IMR-90 (cell line): ENCODE results near the gene NPHP4. TPM values are rescaled to one million over a fixed set of nuclear protein-coding genes. Genes with fewer than 3 reads are reported as not detected.

Source experiments
- ATAC-seq: fragments of 200-7000 bp; cut with Tn5 transposase; 2 replicates; pipeline ENCODE4 v1.9.1; 2020; ENCODE audit warnings: low read depth, mild to moderate bottlenecking, moderate library complexity
- BruUV-seq: library from RNA; stranded (reverse); fragments of 400-500 nt; replicated peaks from 2 replicates; lab custom pipeline; 2021; lab: Mats Ljungman, UMichigan
- CTCF ChIA-PET: fragments of 300-600 bp; formaldehyde crosslinking; extraction: SDS; loops from one replicate; lab custom pipeline; 2021; ENCODE audit warnings: antibody characterized with exemption; lab: Yijun Ruan, JAX
- POLR2A ChIA-PET: fragments of 300-600 bp; sonication (Branson Sonifier 250); formaldehyde crosslinking; loops from one replicate; lab custom pipeline; 2022; ENCODE audit warnings: antibody characterized with exemption; ENCODE audit not compliant: unreplicated experiment; lab: Charles Lee
- DNase-seq: peaks from one replicate; pipeline ENCODE4 v3.0.0; 2013
- H2AFZ ChIP-seq: replicated peaks from 2 replicates; pipeline ENCODE3; 2013; ENCODE audit warnings: low read length, mild to moderate bottlenecking; ENCODE audit not compliant: poor library complexity
- H2AK5ac ChIP-seq: 2 replicates; pipeline ENCODE4 v1.6.1; 2013; ENCODE audit warnings: low read depth, low read length, inconsistent platforms
- H2AK9ac ChIP-seq: replicated peaks from 2 replicates; pipeline ENCODE3; 2013; ENCODE audit warnings: mild to moderate bottlenecking, low read depth, low read length, moderate library complexity; ENCODE audit not compliant: poor library complexity
- H2BK120ac ChIP-seq: 2 replicates; pipeline ENCODE4 v1.6.1; 2013; ENCODE audit warnings: low read depth, low read length, inconsistent platforms
- H2BK15ac ChIP-seq: 3 replicates; pipeline ENCODE4 v1.6.1; 2013; ENCODE audit warnings: low read depth, low read length, inconsistent platforms
- H2BK20ac ChIP-seq: 2 replicates; pipeline ENCODE4 v1.6.1; 2013; ENCODE audit warnings: low read depth, mild to moderate bottlenecking, inconsistent platforms, low read length, moderate library complexity
- H2BK5ac ChIP-seq: 2 replicates; pipeline ENCODE4 v1.6.1; 2013; ENCODE audit warnings: mild to moderate bottlenecking, low read depth, low read length, inconsistent platforms; ENCODE audit not compliant: poor library complexity, severe bottlenecking
- H3K14ac ChIP-seq: replicated peaks from 2 replicates; pipeline ENCODE4 v1.6.1; 2013; ENCODE audit warnings: low read depth, low read length, inconsistent platforms
- H3K18ac ChIP-seq: 2 replicates; pipeline ENCODE4 v1.6.1; 2013; ENCODE audit warnings: low read depth, low read length, control low read depth
- H3K23ac ChIP-seq: 2 replicates; pipeline ENCODE4 v1.6.1; 2013; ENCODE audit warnings: low read depth, low read length, inconsistent platforms
- H3K27ac ChIP-seq: 2 replicates; pipeline ENCODE4 v1.5.1; 2013; ENCODE audit warnings: mild to moderate bottlenecking, control low read depth, low read length; ENCODE audit not compliant: insufficient read depth
- H3K27me3 ChIP-seq: 2 replicates; pipeline ENCODE4 v1.6.1; 2013; ENCODE audit warnings: low read length; ENCODE audit not compliant: control insufficient read depth, insufficient read depth
- H3K36me3 ChIP-seq: 2 replicates; pipeline ENCODE4 v1.6.1; 2013; ENCODE audit warnings: low read length, mixed read lengths; ENCODE audit not compliant: control insufficient read depth, insufficient read depth
- H3K4ac ChIP-seq: 2 replicates; pipeline ENCODE4 v1.6.1; 2013; ENCODE audit warnings: low read depth, low read length, inconsistent platforms
- H3K4me1 ChIP-seq: 2 replicates; pipeline ENCODE4 v1.6.1; 2013; ENCODE audit warnings: low read length, mixed read lengths; ENCODE audit not compliant: control insufficient read depth, insufficient read depth
- H3K4me2 ChIP-seq: 2 replicates; pipeline ENCODE4 v1.6.1; 2013; ENCODE audit warnings: low read depth, mild to moderate bottlenecking, control low read depth, low read length, moderate library complexity
- H3K4me3 ChIP-seq: 2 replicates; pipeline ENCODE4 v1.5.1; 2013; ENCODE audit warnings: low read depth, mild to moderate bottlenecking, control low read depth, low read length, moderate library complexity; ENCODE audit not compliant: insufficient read depth
- H3K56ac ChIP-seq: 2 replicates; pipeline ENCODE4 v1.6.1; 2013; ENCODE audit warnings: low read length, inconsistent platforms; ENCODE audit not compliant: insufficient read depth; ENCODE audit errors: extremely low read depth
- H3K79me1 ChIP-seq, 2 experiments: 2 replicates each; pipeline ENCODE4 v1.6.1; 2013; ENCODE audit warnings: low read length in 2 of 2, inconsistent platforms in 1 of 2, low read depth in 1 of 2
- H3K9ac ChIP-seq: 2 replicates; pipeline ENCODE4 v1.6.1; 2013; ENCODE audit warnings: low read depth, low read length, control low read depth
- H3K9me1 ChIP-seq: 2 replicates; pipeline ENCODE4 v1.6.1; 2013; ENCODE audit warnings: low read length, inconsistent platforms; ENCODE audit not compliant: insufficient read depth
- H3K9me3 ChIP-seq: 2 replicates; pipeline ENCODE4 v1.6.1; 2013; ENCODE audit warnings: low read length; ENCODE audit not compliant: control insufficient read depth, insufficient read depth
- H4K20me1 ChIP-seq: 2 replicates; pipeline ENCODE4 v1.6.1; 2013; ENCODE audit warnings: low read length, inconsistent platforms; ENCODE audit not compliant: insufficient read depth
- H4K5ac ChIP-seq: 2 replicates; pipeline ENCODE4 v1.6.1; 2013; ENCODE audit warnings: mild to moderate bottlenecking, low read depth, low read length, control low read depth
- H4K8ac ChIP-seq, 2 experiments: 2 replicates each; pipeline ENCODE4 v1.6.1; 2013; ENCODE audit warnings: low read depth in 2 of 2, low read length in 2 of 2, control low read depth in 1 of 2, inconsistent platforms in 1 of 2
- H4K91ac ChIP-seq: 2 replicates; pipeline ENCODE4 v1.6.1; 2013; ENCODE audit warnings: low read depth, low read length, inconsistent platforms; ENCODE audit not compliant: insufficient read depth
- BHLHE40 ChIP-seq: fragments of 150-350 bp; IDR thresholded peaks from 2 replicates; pipeline ENCODE4 v1.6.1; 2016; ENCODE audit warnings: mild to moderate bottlenecking, low read depth, low read length
- CEBPB ChIP-seq: IDR thresholded peaks from 2 replicates; pipeline ENCODE4 v1.6.1; 2012; ENCODE audit warnings: low read depth, low read length, improper control_type of control experiment
- CHD1 ChIP-seq: IDR thresholded peaks from 2 replicates; pipeline ENCODE4 v1.6.1; 2012; ENCODE audit warnings: low read depth, low read length, improper control_type of control experiment
- CTCF ChIP-seq: conservative IDR thresholded peaks from 2 replicates; pipeline ENCODE4 v1.5.1; 2012; ENCODE audit warnings: mild to moderate bottlenecking, low read depth, low read length, improper control_type of control experiment
- FOS ChIP-seq: fragments of 150-350 bp; IDR thresholded peaks from 2 replicates; pipeline ENCODE4 v1.6.1; 2016; ENCODE audit warnings: low read depth, low read length
- MAFK ChIP-seq: IDR thresholded peaks from 2 replicates; pipeline ENCODE4 v1.6.1; 2012; ENCODE audit warnings: low read depth, low read length, improper control_type of control experiment
- MAZ ChIP-seq: IDR thresholded peaks from 2 replicates; pipeline ENCODE4 v1.6.1; 2012; ENCODE audit warnings: low read depth, mild to moderate bottlenecking, low read length, improper control_type of control experiment, moderate library complexity, borderline replicate concordance
- MXI1 ChIP-seq: IDR thresholded peaks from 2 replicates; pipeline ENCODE4 v1.6.1; 2012; ENCODE audit warnings: low read depth, mild to moderate bottlenecking, low read length, moderate library complexity, borderline replicate concordance
- NFE2L2 ChIP-seq: fragments of 150-350 bp; IDR thresholded peaks from 2 replicates; pipeline ENCODE4 v1.6.1; 2016; ENCODE audit warnings: low read depth, mild to moderate bottlenecking, low read length
- POLR2A ChIP-seq: IDR thresholded peaks from 2 replicates; pipeline ENCODE4 v1.6.1; 2012; ENCODE audit warnings: mild to moderate bottlenecking, low read depth, low read length
- RAD21 ChIP-seq: IDR thresholded peaks from 2 replicates; pipeline ENCODE4 v1.6.1; 2012; ENCODE audit warnings: low read length, improper control_type of control experiment
- RCOR1 ChIP-seq: IDR thresholded peaks from 2 replicates; pipeline ENCODE4 v1.6.1; 2012; ENCODE audit warnings: mild to moderate bottlenecking, low read length, improper control_type of control experiment; ENCODE audit not compliant: insufficient replicate concordance
- RFX5 ChIP-seq: IDR thresholded peaks from 2 replicates; pipeline ENCODE4 v1.8.0; 2012; ENCODE audit warnings: low read depth, mild to moderate bottlenecking, low read length, moderate library complexity
- SMC3 ChIP-seq: fragments of 150-350 bp; IDR thresholded peaks from 2 replicates; pipeline ENCODE4 v1.6.1; 2016; ENCODE audit warnings: low read depth, mild to moderate bottlenecking, antibody characterized with exemption, low read length, moderate library complexity
- USF2 ChIP-seq: fragments of 150-350 bp; IDR thresholded peaks from 2 replicates; pipeline ENCODE4 v1.6.1; 2017; ENCODE audit warnings: mild to moderate bottlenecking, antibody characterized with exemption, low read length, low read depth
- WGBS, 2 experiments: methylation state at CpG; one replicate each; pipeline versions ENCODE4 v1.1.5 to v1.1.7; 2013; ENCODE audit warnings: missing lambda C conversion rate in 2 of 2; ENCODE audit not compliant: insufficient read length in 1 of 2; ENCODE audit errors: extremely low coverage in 2 of 2; 5-methylcytosine and 5-hydroxymethylcytosine counted together
- dilution Hi-C: fragments of 300-500 bp; cut with HindIII; formaldehyde crosslinking; loops from one replicate; pipeline ENCODE4 v1.14.3; 2018; ENCODE audit warnings: low sequenced_read_pairs; ENCODE audit not compliant: unreplicated experiment
- in situ Hi-C: fragments of 300-500 bp; cut with MboI; formaldehyde crosslinking; loops from 3 replicates; pipeline ENCODE4 v1.14.3; 2019; ENCODE audit warnings: low sequenced_read_pairs, inconsistent platforms, mixed read lengths
- intact Hi-C: fragments of 100-400 bp; cut with micrococcal nuclease; formaldehyde crosslinking; loops from 2 replicates; pipeline ENCODE4 v1.10.0; 2022
- polyA plus RNA-seq, 3 experiments: library from polyadenylated mRNA; depleted of rRNA; stranded (reverse); fragments of >200 nt; gene quantifications; 2 replicates each; pipeline ENCODE4 v1.2.3, GENCODE V29; 2012; ENCODE audit warnings: low replicate concordance in 1 of 3
- total RNA-seq: library from RNA; depleted of rRNA; stranded (reverse); fragments of >200 nt; gene quantifications from 2 replicates; pipeline ENCODE4 v1.2.3, GENCODE V29; 2012
- TF ChIP-seq, protein P1 (sequence below): fragments of 150-350 bp; IDR thresholded peaks from 2 replicates; pipeline ENCODE4 v1.6.1; 2016; ENCODE audit warnings: low read depth, mild to moderate bottlenecking, low read length, moderate library complexity, borderline replicate concordance

The NPHP4 gene
- total and polyA plus RNA-seq, 2 of the 4 experiments (the other 2 are of a cell fraction): 2.0 to 5.5 TPM

DNA sequence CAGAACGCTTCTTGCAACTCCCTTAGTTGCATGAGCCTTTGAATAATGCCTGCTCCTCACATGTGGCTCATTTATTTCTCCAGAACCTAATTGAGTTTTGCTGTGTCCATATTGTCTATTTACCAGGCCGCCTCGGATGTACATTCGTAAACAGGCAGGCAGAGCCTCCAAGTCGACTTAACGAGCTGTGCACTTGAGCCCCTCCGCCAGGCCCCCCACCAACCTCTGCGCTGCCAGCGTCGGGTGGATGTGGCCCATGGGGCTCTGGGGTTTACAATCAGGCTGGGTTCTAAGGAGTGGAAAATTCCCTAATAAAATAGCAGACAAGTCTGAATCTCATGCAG lies 106.1 kb downstream of the NPHP4 start:
- no TSS peak for BruUV-seq

More for the DNA sequence above, 106.1 kb downstream of the NPHP4 start:
- in situ Hi-C loops (no loop called here), intact Hi-C loops (no loop called here), dilution Hi-C loops (no loop called here)
- Histone ChIP-seq H3K9me1 (0 out of 2 replicates have a peak, but pooled peaks cover 3% of the 10 kb centered on the region), H3K4ac (no peak overlapping the region), H2AFZ (no peak overlapping the region), H4K20me1 (no peaks in the 10 kb centered on the region), H2BK5ac (no peak overlapping the region), H3K23ac (no peak overlapping the region), H3K9ac (no peak overlapping the region), H3K27me3 (no peaks in the 10 kb centered on the region), H3K9me3 (no peaks in the 10 kb centered on the region), H2BK120ac (no peak overlapping the region), H3K4me1 (no peaks in the 10 kb centered on the region; the same call in 1 of the 2 replicates), H2AK5ac (no peak overlapping the region), H2AK9ac (no peak overlapping the region), H3K4me3 (no peak overlapping the region), H4K5ac (no peak overlapping the region), H3K4me2 (no peak overlapping the region), H3K56ac (no peak overlapping the region), H4K91ac (no peak overlapping the region), H3K18ac (no peak overlapping the region), H4K8ac (no peak overlapping the region), H2BK20ac (no peak overlapping the region), H3K14ac (no peak overlapping the region), H3K36me3 (peaks cover 7% of the 10 kb centered on the region; the same call in 1 of the 2 replicates), H3K27ac (no peak overlapping the region), H3K79me1 (no peaks in the 10 kb centered on the region), H2BK15ac (no peak overlapping the region)
- ChIA-PET CTCF (no interaction called here), POLR2A (no interaction called here)
- no peak for ATAC-seq
- no peak for DNase-seq
- WGBS, 2 experiments: 78% methylated on average over 7 of the region's 10 CpGs; no CpG with 5 or more reads in 1 of the 2 experiments
- TF ChIP-seq MAFK (no peak), RFX5 (no peak), FOS (no peak), CHD1 (no peak), BHLHE40 (no peak), MAZ (no peak), SMC3 (no peak), USF2 (no peak), CTCF (no peak), MXI1 (no peak), CEBPB (no peak), NFE2L2 (no peak), RCOR1 (no peak), RAD21 (no peak), POLR2A (no peak)
- TF ChIP-seq, protein P1, sequence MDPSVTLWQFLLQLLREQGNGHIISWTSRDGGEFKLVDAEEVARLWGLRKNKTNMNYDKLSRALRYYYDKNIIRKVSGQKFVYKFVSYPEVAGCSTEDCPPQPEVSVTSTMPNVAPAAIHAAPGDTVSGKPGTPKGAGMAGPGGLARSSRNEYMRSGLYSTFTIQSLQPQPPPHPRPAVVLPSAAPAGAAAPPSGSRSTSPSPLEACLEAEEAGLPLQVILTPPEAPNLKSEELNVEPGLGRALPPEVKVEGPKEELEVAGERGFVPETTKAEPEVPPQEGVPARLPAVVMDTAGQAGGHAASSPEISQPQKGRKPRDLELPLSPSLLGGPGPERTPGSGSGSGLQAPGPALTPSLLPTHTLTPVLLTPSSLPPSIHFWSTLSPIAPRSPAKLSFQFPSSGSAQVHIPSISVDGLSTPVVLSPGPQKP: no peak
